Eye (tissue), 1 donor: ENCODE data around the gene UNC45B.
"Not testable (repeated sequence)": the region's sequence is repeated elsewhere in the genome, so short reads cannot be mapped to it uniquely, and the experiment has no call there.

Source experiments
- DNase-seq: peaks from one replicate; pipeline ENCODE4 v3.0.0-alpha.2; 2015

The UNC45B gene

DNA sequence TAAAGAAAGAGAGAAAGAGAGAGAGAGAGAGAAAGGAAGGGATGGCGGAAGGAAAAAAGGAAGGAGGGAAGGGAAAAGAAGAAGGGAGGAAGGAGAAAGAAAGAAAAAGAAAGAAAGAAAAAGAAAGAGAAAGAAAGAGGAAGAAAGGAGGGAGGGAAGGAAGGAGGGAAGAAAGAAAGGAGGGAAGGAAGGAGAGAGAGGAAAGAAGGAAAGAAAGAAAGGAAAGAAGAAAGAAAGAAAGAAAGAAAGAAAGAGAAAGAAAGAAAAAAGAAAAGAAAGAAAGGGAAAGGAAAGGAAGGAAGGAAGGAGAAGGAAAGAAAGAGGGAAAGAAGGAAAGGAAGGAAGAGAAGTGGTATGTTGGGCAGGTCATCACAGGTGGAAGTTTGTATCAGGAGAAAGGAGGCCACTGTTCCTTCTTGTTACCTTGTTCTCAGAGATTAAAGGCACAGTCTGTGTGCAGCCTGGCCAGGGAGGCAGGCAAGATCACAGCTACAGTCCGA is 27.3 kb downstream of the UNC45B start:
- DNase-seq: no peak

DNA sequence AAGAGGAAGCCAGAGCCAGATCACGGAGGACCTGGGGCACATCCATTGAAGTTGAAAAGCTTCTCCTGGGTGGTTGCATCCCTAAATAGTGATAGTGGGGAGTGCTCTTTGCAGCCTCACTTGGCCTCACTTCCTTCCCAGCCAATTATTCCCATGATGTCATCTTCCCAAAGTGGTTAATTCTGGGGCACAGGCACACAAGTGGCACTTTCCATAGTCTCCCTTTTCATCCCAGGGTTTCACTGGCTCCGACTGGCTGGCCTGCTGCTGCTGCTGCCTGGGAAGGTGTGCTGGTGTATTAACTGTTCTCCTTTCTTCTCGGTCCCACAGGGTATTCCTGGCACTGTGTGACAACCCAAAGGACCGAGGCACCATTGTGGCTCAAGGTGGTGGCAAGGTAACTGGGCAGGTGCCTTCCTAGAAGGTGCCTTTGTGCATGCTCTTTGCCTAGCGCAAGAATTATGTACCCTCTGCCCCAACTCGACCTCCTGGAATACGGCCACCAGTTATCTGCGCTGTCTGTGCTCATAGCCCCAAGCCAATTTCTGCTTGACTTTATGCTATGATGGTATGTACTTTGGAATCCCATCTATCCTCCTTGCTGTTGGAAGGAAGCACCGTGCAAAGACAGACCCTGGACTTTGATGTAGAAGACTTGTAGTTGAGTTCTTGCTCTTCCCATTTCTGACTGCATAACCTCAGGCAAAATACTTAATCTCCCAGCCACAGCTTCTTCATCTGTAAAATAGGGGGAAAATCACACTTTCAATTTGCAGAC is 28.2 kb downstream of the UNC45B start:
- no peak for DNase-seq

- no peak for DNase-seq
These were observed 29.3 kb downstream of the UNC45B start for GRCh38 chr17:35176897-35177296.

DNA sequence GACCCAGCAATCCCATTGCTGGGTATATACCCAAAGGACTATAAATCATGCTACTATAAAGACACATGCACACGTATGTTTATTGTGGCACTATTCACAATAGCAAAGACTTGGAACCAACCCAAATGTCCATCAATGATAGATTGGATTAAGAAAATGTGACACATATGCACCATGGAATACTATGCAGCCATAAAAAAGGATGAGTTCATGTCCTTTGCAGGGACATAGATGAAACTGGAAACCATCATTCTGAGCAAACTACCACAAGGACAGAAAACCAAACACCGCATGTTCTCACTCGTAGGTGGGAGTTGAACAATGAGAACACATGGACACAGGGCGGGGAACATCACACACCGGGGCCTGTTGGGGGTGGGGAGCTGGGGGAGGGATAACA is 31.8 kb downstream of the UNC45B start:
- DNase-seq: not testable (repeated sequence)

DNA sequence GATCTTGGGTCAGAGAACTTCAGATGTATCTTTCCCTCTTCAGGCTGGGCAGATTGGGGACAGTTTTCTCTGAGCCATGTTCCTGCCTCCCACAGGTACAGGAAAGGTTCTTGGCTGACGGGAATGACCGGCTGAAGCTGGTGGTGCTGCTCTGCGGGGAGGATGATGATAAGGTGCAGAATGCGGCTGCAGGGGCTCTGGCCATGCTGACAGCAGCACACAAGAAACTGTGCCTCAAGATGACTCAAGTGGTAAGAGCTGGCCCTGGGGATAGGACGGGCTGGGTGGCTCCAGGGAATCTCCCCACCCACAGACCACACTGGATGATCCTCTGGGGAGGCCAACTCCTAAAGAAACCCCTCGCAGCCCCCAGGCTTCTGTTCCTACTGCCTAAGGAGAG is 35.7 kb downstream of the UNC45B start:
- DNase-seq: no peak

DNA sequence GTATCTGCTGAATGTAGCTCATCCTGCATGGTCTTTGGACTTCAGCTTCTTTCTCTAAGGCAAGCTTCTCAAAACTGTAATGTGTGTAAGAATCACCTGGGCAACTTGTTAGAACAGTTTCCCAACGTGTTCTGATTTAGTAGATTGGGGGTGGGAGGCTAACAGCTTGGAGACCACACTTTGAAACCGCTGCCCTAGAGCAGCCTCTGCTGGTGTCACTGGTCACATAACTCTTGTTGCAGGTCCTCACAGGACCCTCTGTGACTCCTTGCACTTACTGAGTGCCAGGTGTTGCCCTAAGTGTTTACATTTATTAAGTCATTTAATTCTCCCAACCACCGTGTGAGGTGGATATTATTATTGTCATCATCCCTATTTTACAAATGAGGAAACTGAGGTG is 36.7 kb downstream of the UNC45B start:
- no peak for DNase-seq

DNA sequence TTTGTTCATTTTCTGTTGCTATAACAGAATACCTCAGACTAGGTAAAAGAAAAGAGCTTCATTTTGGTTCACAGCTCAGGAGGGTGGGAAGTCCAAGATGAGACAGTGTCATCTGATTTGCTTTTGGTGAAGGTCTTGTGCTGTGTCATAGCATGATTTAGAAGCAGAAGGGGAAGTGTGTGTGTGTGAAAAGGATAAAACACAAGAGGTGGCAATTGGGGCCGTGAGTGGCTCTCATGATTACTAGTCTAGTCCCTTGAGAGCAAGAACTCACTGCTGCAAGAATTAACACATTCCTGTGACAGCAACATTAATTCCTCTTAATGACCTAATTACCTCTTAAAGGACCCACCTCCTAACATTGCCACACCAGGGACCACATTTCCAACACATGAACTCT is 38.2 kb downstream of the UNC45B start:
- no peak for DNase-seq

DNA sequence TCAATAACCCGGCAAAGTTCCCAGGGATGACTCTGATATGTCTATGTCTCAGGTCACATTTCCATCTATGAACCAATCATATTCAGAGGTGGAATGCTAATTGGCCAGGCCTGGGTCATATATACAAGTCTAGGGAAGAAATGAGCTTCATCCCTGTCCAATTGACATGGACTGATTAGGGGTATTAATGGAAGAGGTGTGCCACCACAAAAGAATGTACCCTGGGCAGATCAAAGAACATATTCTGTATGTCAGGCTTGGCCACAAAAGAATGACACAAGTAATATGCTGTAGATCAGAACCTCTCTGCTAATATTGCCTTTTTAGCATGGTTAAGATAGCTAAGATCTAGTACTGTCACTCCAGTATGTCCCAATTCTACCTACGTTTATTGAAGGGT is 39.9 kb downstream of the UNC45B start:
- DNase-seq: no peak

DNA sequence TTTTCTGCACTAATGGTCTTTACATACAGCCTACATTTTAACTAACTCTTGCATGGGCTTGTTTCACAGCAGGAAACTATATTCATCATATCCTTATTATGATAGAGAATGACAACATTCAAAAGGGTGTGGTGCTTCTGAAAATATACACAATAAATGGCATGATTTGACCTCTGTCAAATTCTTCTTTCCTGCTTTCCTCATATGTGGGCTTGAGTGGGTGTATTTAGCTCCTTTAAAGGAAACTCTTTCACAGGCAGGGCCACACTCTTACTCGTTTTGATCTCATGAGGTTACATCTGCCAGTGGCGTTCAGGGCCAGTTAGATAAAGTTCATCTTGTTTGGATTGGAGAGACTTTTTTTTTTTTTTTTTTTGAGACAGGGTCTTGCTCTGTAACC is 40.5 kb downstream of the UNC45B start:
- DNase-seq: no peak

- DNase-seq: no peak
These were observed 41.7 kb downstream of the UNC45B start for GRCh38 chr17:35189291-35189690.

GRCh38 chr17:35191001-35191695 is 43.5 kb downstream of the UNC45B start:
- DNase-seq: no peak

- DNase-seq: no peak
These were observed 45.1 kb downstream of the UNC45B start for GRCh38 chr17:35192708-35193107.

GRCh38 chr17:35194001-35194400 is 46.4 kb downstream of the UNC45B start, which contains the start of gene SLC35G3:
TSS of gene SLC35G3 (minus strand) at chr17:35194393. CDS start at chr17:35194307, 86 bp downstream.
- DNase-seq: not testable (repeated sequence)

DNA sequence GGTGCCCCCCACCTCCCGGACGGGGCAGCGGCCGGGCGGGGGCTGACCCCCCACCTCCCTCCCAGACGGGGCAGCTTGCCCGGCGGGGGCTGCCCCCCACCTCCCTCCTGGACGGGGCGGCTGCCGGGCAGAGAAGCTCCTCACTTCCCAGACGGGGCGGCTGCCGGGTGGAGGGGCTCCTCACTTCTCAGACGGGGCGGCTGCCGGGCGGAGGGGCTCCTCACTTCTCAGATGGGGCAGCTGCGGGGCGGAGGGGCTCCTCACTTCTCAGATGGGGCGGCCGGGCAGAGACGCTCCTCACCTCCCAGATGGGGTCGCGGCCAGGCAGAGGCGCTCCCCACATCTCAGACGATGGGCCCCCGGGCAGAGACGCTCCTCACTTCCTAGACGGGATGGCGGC is 47.4 kb downstream of the UNC45B start:
- DNase-seq: not testable (repeated sequence)

DNA sequence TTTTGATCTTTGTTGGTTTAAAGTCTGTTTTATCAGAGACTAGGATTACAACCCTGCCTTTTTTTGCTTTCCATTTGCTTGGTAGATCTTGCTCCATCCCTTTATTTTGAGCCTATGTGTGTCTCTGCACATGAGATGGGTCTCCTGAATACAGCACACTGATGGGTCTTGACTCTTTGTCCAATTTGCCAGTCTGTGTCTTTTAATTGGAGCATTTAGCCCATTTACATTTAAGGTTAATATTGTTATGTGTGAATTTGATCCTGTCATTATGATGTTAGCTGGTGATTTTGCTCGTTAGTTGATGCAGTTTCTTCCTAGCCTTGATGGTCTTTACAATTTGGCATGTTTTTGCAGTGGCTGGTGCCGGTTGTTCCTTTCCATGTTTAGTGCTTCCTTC is 55.0 kb downstream of the UNC45B start:
- not testable (repeated sequence) for DNase-seq

GRCh38 chr17:35210741-35211140 is 63.1 kb downstream of the UNC45B start:
- no peak for DNase-seq

- no peak for DNase-seq
These were observed 65.1 kb downstream of the UNC45B start for GRCh38 chr17:35212668-35213067.

- DNase-seq: no peak
These were observed 65.9 kb downstream of the UNC45B start for GRCh38 chr17:35213412-35213940.

DNA sequence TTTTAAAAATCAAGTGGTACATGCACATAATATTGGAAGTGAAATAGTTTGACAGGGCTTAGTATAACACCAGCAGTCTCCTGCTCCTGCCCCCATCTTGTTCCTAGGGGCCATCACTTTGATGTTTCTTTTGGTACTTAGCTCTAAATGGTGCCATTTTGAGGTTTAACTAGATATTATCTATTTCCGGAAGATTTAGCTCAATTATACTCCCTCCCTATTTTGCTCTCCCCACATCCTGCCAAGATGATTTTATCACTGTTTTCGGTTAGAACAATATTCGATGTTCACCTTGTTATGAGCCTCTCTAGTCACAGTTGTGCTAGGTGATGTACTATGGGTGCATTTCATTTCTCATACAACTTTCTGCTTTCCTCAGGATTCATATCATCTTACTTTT is 66.6 kb downstream of the UNC45B start:
- DNase-seq: no peak

DNA sequence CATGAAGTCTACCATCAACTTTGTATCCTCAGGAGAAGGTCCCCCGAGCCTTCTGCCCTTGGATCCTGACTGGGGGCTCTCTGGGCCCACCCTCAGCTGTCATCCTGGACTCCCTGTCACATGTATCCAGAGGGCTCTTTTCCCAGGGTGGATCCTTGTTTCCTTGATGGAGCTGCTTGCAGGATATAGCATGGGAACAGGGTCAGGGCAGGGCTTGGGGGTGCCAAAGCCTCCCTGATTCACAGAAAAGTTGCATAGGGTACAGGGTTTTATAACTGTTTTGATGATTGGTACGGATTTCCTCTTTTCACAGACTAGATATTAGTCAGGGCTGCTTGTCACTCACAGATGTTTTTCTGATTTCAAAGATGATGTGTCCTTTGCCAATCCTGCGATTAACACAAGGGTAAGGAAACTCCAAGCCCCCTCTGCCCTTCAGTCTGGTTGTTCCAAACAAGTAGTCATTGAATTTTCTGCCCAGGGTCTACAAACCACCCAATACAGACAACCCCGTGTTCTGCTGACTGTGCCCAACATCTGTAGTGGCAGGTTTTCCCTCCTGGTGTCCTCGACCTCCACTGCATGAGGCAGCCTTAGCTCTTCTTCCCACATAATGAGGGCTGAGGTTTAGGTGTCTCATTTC is 67.1 kb downstream of the UNC45B start:
- DNase-seq: no peak

DNA sequence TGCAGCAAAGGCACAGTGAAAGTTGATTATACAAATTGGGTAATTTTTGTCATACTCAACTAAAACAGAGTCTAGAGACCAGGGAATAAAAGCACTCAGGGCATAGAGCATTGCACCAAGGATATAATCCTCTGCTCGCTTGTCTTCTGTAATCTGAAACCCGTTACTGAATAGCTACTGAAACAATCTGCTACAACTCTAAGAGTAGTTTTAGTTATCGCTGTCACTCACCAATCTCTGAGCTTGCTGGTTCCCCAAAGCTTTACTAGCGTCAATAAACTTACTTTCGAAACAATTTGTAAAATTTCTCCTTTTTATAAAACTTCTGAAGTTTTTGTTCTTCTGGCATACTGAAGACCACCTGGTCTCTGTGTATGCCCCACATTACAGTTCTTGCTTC is 69.5 kb downstream of the UNC45B start:
- DNase-seq: no peak

- no peak for DNase-seq
These were observed 71.3 kb downstream of the UNC45B start for GRCh38 chr17:35218915-35219314.

- DNase-seq: no peak
These were observed 74.8 kb downstream of the UNC45B start for GRCh38 chr17:35222452-35222851.
